Kidney (tissue), 14 donors: ENCODE results near the gene NR5A1. TPM values are rescaled to one million over a fixed set of nuclear protein-coding genes. Genes with fewer than 3 reads are reported as not detected.

Experiments used
- DNase-seq, 5 donors: peaks; one replicate each; pipeline ENCODE4 v3.0.0-alpha.2; 2013 to 2020
- FAIRE-seq: peaks from 2 replicates; lab custom pipeline; 2012; peaks lifted over from hg19 to GRCh38; lab: Jason Lieb, UNC
- H3K27ac ChIP-seq, 2 donors: one replicate each; pipeline ENCODE4 v1.7.0; 2013; ENCODE audit warnings: low read depth in 2 of 2, low read length in 2 of 2, inconsistent platforms in 1 of 2
- H3K27me3 ChIP-seq: one replicate; pipeline ENCODE4 v1.7.1; 2013; ENCODE audit warnings: low read length, inconsistent platforms; ENCODE audit not compliant: control insufficient read depth, insufficient read depth
- H3K36me3 ChIP-seq, 3 donors: one replicate each; pipeline versions ENCODE4 v1.7.0 to v1.7.1; 2013; ENCODE audit warnings: low read length in 3 of 3, control low read depth in 1 of 3, inconsistent platforms in 1 of 3; ENCODE audit not compliant: insufficient read depth in 3 of 3, control insufficient read depth in 2 of 3
- H3K4me1 ChIP-seq, 3 donors: one replicate each; pipeline versions ENCODE4 v1.7.0 to v1.7.1; 2013; ENCODE audit warnings: low read length in 3 of 3, inconsistent platforms in 1 of 3, low read depth in 1 of 3; ENCODE audit not compliant: control insufficient read depth in 2 of 3, insufficient read depth in 2 of 3
- H3K4me3 ChIP-seq, 3 donors: one replicate each; pipeline versions ENCODE4 v1.7.0 to v1.8.1; 2013; ENCODE audit warnings: low read length in 3 of 3, control low read depth in 1 of 3, inconsistent platforms in 1 of 3
- H3K9ac ChIP-seq, 3 donors: one replicate each; pipeline versions ENCODE4 v1.7.0 to v1.7.1; 2013; ENCODE audit warnings: low read length in 3 of 3, control low read depth in 1 of 3, inconsistent platforms in 1 of 3
- H3K9me3 ChIP-seq, 3 donors: one replicate each; pipeline versions ENCODE4 v1.7.0 to v1.7.1; 2013; ENCODE audit warnings: low read length in 3 of 3, control low read depth in 1 of 3, inconsistent platforms in 1 of 3; ENCODE audit not compliant: control insufficient read depth in 2 of 3, insufficient read depth in 1 of 3
- intact Hi-C: fragments of 100-400 bp; cut with DNase I; formaldehyde crosslinking; loops from one replicate; pipeline ENCODE4 v1.11.1; 2022
- polyA plus RNA-seq: library from polyadenylated mRNA; stranded (reverse); fragments of 350-450 nt; fragmentation: Illumina TruSeq; extraction: RNeasy Lipid Tissue Mini Kit (QIAGEN cat#74804); gene quantifications from one replicate; pipeline ENCODE4 v1.2.3, GENCODE V29; 2014; ENCODE audit warnings: low read depth, low replicate concordance; ENCODE audit not compliant: insufficient read depth
- total RNA-seq: library from RNA; stranded (reverse); fragmentation: NEBNext Ultra II Directional; extraction: Animal tissue kit (Norgen Biotek cat#: 25700); gene quantifications from one replicate; pipeline ENCODE4 v1.2.1, GENCODE V29; 2021
- TF ChIP-seq, protein P1 (sequence below): IDR thresholded peaks from 3 replicates; pipeline ENCODE4 v1.5.1; 2012; ENCODE audit warnings: mild to moderate bottlenecking, moderate library complexity, borderline replicate concordance; ENCODE audit not compliant: insufficient read depth; ENCODE audit errors: extremely low read depth
- donor health status: control.
- donor health status: control.
- donor health status: control.
- donor health status: control.
- donor health status: control.
- donor health status: DM: yes; HTN: yes; CAD: no.
- donor health status: Normal renal cell carcinoma (clear cell type).

The NR5A1 gene
- total and polyA plus RNA-seq, 2 donors from 2014 or later = not detected

DNA sequence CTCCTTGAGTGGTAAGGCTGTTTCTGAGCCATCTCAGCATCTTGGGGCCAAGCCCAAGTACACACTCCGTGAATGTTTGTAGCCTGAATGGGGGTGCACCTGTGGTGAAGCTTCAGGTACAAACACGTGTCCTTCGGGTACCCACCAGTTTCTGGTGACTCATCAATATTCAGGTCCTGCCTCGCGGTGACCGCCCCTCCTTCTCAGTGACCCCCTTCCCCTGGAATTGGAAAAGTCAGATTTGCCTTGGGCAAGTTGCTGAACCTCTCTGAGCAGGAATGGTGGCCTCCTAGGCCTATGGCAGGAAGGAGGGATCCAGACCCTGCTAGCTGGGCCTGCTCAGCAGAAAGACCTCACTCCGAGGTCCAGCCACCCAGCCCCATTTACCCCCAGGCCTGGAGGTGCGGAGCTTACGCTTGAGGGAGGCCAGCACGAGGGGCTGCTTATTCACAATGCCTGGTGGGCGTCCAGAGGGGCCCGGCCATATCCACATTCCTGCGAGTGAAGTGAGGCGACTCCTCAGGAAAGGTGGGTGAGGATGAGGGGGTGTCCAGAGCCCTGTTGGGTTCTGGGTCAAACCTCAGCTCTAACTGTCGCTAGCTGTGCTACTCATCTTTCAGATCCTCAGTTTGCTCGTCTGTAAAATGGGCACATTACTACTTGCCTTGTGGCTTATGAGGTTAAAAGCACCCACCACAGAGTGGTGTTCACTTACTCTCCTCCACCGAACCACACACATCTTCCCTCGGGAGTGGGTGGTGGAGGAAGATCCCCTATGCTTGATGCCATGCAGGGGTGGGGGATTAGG lies 49.9 kb downstream of the NR5A1 start:
- intact Hi-C loops = no loop called here
- no peak overlapping the region for H3K27ac ChIP-seq
- DNase-seq = no peak
- no peak overlapping the region for H3K4me3 ChIP-seq
- H3K9ac ChIP-seq = no peak overlapping the region
- H3K4me1 ChIP-seq = no peaks in the 10 kb centered on the region
- TF ChIP-seq, protein P1, sequence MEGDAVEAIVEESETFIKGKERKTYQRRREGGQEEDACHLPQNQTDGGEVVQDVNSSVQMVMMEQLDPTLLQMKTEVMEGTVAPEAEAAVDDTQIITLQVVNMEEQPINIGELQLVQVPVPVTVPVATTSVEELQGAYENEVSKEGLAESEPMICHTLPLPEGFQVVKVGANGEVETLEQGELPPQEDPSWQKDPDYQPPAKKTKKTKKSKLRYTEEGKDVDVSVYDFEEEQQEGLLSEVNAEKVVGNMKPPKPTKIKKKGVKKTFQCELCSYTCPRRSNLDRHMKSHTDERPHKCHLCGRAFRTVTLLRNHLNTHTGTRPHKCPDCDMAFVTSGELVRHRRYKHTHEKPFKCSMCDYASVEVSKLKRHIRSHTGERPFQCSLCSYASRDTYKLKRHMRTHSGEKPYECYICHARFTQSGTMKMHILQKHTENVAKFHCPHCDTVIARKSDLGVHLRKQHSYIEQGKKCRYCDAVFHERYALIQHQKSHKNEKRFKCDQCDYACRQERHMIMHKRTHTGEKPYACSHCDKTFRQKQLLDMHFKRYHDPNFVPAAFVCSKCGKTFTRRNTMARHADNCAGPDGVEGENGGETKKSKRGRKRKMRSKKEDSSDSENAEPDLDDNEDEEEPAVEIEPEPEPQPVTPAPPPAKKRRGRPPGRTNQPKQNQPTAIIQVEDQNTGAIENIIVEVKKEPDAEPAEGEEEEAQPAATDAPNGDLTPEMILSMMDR = no peak
- peaks cover 0 to 5% (median 5%) of the 10 kb centered on the region in 3 donors for H3K9me3 ChIP-seq
- H3K27me3 ChIP-seq = peaks cover 5% of the 10 kb centered on the region
- H3K36me3 ChIP-seq = no peaks in the 10 kb centered on the region
- no peak for FAIRE-seq

GRCh38 chr9:124456341-124457078 lies 50.7 kb downstream of the NR5A1 start:
- FAIRE-seq = no peak
- no peak overlapping the region for H3K27ac ChIP-seq

GRCh38 chr9:124455820-124456219 lies 51.4 kb downstream of the NR5A1 start:
- peaks cover 18% of the 10 kb centered on the region for H3K27me3 ChIP-seq
- no peaks in the 10 kb centered on the region for H3K4me1 ChIP-seq
- peaks cover 0 to 5% (median 4%) of the 10 kb centered on the region in 3 donors for H3K9me3 ChIP-seq
- TF ChIP-seq, protein P1 = no peak
- no peak for FAIRE-seq
- DNase-seq = no peak
- intact Hi-C loops = no loop called here
- H3K9ac ChIP-seq = no peak overlapping the region
- no peak overlapping the region for H3K27ac ChIP-seq
- no peak overlapping the region for H3K4me3 ChIP-seq
- no peaks in the 10 kb centered on the region for H3K36me3 ChIP-seq

More at GRCh38 chr9:124456341-124457078, 50.7 kb downstream of the NR5A1 start:
- Histone ChIP-seq H3K4me3 (no peak overlapping the region), H3K9me3 (peaks cover 0 to 5% (median 5%) of the 10 kb centered on the region in 3 donors), H3K36me3 (no peaks in the 10 kb centered on the region), H3K27me3 (peaks cover 11% of the 10 kb centered on the region), H3K4me1 (no peaks in the 10 kb centered on the region), H3K9ac (no peak overlapping the region)
- TF ChIP-seq, protein P1 = no peak
- no peak for DNase-seq
- intact Hi-C loops = no loop called here
